ENCODE data around the gene DTNB.
A peak's percentile ranks its signal among the peaks of the same experiment; 100 is the strongest.
"Not testable (repeated sequence)": the region's sequence is repeated elsewhere in the genome, so short reads cannot be mapped to it uniquely, and the experiment has no call there.

The DTNB gene

DNA sequence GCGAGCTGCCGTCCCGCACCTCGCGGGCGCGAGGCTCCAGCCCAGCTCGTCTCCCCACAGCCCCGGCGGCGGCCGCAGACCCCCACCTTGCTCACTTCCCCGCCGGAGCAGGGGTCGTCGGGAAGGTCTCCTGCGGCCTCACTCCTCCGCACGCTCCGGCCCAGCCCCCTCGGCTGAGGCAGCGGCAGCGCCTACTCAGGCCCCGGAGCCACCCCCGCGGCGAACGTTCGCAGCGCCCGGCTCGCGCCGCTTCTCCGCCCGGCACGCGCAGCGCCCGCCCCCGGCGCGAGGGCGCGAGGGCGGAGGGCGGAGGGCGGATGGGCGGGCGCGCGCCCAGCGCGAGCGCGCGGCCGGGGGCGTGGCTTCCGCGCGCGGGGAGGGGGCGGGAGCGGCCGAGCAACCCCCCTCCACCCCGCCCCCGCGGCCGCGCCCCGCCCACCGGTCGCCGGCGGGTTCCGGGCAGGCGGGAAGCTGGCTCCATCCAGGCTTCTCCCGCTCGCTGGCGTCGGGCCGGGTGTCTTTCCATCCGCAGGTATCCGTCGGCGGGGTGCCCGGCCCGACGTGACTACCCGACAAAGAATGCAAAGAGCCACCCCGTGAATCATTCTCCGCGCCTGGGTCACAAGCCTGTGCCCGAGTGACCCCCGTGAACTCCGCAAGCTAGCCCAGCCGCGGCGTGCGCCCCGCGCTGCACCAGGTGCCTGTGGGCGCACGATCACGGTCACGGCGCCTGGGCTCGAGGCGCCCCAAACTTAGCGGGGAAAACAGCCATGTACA lies at the start of gene DTNB:
Gene DTNB, minus strand, starts transcription at position 278 of the 777 bp plus-strand sequence. CDS start 20,917 bp downstream, outside the sequence.
- DNase-seq: peak; percentile 86

- DNase-seq: no peak
These were observed 48.8 kb upstream of the DTNB start for GRCh38 chr2:25722224-25722623.

DNA sequence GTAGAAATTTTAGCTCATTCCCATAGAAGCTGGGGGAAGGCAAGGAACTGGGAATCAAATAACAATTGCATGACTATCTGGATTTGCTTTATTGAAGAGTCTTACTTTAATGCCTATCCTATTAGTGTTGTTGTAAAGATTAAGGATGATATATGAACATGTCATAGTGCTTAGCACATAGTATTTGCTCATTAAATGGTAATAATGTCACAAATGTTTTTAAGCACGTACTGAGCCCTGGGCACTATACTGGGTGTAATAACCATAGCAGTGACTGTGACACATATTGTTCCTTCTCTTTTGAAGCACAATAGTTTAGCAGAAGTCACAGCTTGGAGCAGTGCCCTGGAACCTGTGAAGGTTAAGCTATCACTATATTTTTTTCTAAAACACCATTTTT lies 47.2 kb upstream of the DTNB start:
- DNase-seq: no peak

- DNase-seq: no peak
These were observed 41.4 kb upstream of the DTNB start for GRCh38 chr2:25714740-25715139.

DNA sequence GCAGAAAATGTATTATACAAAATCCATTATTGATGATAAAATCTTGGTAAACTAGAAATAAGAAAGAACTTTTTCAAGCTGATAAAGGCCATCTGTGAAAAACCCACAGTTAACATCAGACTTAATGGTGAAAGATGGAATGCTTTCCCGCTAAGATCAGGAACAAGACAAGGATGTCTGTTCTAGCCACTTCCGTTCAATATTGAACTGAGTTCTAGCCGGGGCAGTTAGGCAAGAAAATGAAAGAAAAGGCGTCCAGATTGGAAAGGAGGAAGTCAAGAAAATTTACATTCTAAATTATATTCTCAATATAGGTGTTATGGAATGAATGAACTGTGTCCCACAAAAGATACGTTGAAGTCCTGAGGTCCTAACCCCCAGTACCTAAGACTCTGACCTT lies 39.1 kb upstream of the DTNB start:
- DNase-seq: no peak

GRCh38 chr2:25711675-25712354 lies 38.4 kb upstream of the DTNB start:
- DNase-seq: no peak

DNA sequence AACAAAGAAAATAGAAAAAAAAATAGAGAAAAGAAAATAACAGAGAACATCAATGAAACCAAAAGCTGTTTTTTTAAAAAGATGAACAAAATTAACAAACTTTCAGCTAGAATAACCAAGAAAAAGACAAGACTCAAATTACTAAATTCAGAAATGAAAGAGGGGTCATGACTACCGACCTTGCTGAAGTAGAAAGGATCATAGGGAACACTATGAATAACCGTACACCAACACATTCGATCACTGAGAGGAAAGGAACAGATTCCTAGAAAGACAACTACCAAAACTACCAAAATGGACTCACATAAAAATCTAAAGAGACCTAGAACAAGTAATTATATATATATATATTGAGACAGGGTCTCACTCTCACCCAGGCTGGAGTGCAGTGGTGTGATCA lies 37.4 kb upstream of the DTNB start:
- DNase-seq: no peak

DNA sequence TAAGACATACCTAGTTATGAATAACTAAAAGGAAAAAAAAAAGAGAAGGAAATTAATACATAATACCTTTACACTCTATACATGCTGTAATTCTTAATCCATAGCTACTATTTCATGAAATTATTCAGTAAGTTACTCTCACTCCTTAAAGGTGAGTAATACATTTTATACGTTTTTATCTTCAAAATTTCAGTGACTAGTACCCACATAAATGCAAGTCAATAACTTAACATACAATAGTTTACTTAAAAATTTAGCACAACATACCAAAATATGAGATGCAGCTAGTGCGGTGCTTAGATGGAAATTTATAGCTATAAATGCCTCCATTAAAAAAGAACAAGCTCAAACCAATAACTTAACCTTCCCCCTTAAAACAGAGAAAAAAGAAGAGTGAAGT lies 36.0 kb upstream of the DTNB start:
- DNase-seq: no peak

GRCh38 chr2:25707927-25708590 lies 34.7 kb upstream of the DTNB start:
- DNase-seq: no peak

GRCh38 chr2:25705575-25705974 lies 32.2 kb upstream of the DTNB start:
- not testable (repeated sequence) for DNase-seq

GRCh38 chr2:25701801-25702200 lies 28.4 kb upstream of the DTNB start:
- DNase-seq: no peak

DNA sequence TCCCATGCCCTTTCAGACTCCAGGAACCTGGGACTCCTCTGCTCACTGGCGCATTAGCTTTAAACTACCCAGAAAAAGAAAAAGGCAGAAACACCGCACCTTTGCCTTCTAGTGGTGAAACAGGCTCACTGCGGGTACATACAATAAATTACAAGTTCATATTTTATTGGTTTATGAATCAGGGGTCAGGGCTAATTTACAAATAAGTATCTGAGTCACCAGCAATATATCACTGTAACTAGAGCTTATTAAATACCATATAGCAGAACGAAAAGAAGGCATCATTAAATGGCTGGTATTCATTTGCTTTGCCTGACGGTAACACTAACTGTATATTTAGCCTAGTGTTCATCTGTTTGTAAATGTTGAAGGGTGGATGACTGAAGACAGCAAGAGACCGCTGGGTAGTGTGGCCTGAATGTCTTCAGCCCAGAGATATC lies 26.9 kb upstream of the DTNB start:
- peak; percentile 53 for DNase-seq

DNA sequence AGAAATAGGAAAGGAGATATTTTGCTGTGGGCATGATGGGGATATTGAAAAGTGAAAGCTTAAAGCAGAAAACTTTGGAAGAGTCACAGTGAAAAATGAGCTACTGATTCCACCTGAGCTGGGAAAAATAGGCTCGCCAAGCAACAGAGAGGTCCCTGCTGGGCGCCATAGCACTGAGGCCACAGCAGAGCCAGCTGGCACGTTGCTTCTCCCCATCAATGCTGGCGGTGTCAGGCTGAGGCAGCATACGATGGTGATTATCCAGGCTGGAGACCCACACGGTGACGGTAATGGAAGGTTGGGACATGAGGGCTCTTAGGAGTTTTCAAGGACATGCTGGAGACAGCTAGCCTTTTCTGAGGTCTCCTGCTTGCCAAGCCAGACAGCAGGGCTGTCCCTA lies 25.8 kb upstream of the DTNB start:
- DNase-seq: no peak

- no peak for DNase-seq
These were observed 25.4 kb upstream of the DTNB start for GRCh38 chr2:25698752-25699151.

GRCh38 chr2:25697559-25698341 lies 24.4 kb upstream of the DTNB start:
- no peak for DNase-seq

DNA sequence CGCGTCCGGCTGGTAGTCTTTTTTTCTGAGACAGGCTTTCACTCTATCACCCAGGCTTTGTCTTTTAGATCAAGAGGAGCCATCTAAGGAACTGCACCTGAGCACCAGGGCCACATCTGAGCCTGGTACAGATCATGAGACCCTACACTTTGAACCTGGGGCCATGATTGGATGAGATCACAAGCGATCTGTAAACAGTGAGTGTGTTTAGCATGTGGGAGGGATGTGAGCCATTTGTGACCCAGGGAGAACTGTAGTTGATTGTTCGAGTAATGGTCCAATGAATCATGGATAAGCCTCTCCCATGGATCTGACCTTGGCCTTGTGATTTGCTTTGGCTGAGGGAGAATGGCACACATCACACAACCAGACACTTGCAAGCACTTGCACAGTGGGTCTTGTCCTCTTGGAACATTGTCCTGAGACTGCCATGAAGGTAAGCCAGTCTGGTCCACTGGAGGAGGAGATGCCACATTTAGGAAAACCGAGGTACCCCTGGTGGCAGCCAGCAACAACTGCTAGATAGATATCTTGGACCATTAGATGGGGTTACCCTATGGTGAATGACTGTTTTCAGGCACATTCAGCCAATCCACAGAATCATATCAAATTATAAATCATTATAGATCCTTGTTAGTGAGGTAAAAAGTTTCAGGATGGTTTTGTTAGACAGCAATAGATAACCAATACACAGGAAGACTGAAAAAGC lies 19.5 kb upstream of the DTNB start:
- no peak for DNase-seq

DNA sequence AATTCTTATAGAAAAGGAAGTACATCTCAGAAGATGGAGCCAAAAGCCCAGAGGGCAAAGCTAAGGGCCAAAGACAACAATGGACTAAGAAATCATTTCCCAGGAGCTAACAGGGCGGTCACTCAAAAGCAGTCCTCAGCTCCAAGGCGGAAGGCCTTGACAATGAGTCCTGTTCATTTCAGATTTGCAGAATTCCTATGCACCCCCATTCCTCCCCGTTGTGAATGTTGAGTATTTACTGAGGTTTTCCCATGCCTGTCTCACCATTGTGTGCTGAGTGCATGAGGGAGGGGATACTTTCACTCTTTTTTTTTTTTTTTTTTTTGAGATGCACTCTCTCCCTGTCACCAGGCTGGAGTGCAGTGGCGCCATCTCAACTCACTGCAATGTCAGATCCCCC lies 18.8 kb upstream of the DTNB start:
- no peak for DNase-seq

- DNase-seq: no peak
These were observed 16.7 kb upstream of the DTNB start for GRCh38 chr2:25690058-25690457.

- DNase-seq: no peak
These were observed 14.9 kb upstream of the DTNB start for GRCh38 chr2:25688236-25688635.

GRCh38 chr2:25685741-25686140 lies 12.4 kb upstream of the DTNB start:
- DNase-seq: no peak

GRCh38 chr2:25684577-25685473 lies 11.4 kb upstream of the DTNB start:
- DNase-seq: no peak
